B cell (primary cell): ENCODE measurements around the gene CD79A. TPM values are rescaled to one million over a fixed set of nuclear protein-coding genes. Genes with fewer than 3 reads are reported as not detected.

Experiments used
- ATAC-seq: fragments of 200-7000 bp; cut with Tn5 transposase; one replicate; pipeline ENCODE4 v1.10.0; 2021; ENCODE audit warnings: low read depth, mild to moderate bottlenecking, moderate number of reproducible peaks, moderate library complexity
- CTCF ChIA-PET: fragments of 350-600 bp; sonication (Branson Sonifier 250); formaldehyde crosslinking; loops from one replicate; lab custom pipeline; 2021; ENCODE audit warnings: antibody characterized with exemption, inconsistent platforms; lab: Charles Lee
- POLR2A ChIA-PET: fragments of 350-600 bp; sonication (Branson Sonifier 250); formaldehyde crosslinking; loops from one replicate; lab custom pipeline; 2021; ENCODE audit warnings: antibody characterized with exemption; lab: Charles Lee
- DNase-seq: peaks from one replicate; pipeline ENCODE4 v3.0.0; 2013
- H2AFZ ChIP-seq: 2 replicates; pipeline ENCODE4 v1.6.1; 2012; ENCODE audit warnings: mild to moderate bottlenecking, low read depth, low read length; ENCODE audit not compliant: insufficient read depth, poor library complexity, severe bottlenecking
- H3K27ac ChIP-seq, 2 donors: 1 replicate in 1 of 2; 2 replicates in 1 of 2; pipeline ENCODE4 v1.5.1; 2012 to 2013; ENCODE audit warnings: low read length in 2 of 2, mild to moderate bottlenecking in 2 of 2, moderate library complexity in 1 of 2
- H3K27me3 ChIP-seq, 4 experiments: fragments of 200-600 bp in 1 of 4; sonication (generic) in 1 of 4; replicated peaks in 1 of 4; 1 replicate in 2 of 4; 2 replicates in 2 of 4; pipeline versions ENCODE4 v1.6.1 to v1.7.0; 2013 to 2016; ENCODE audit warnings: low read length in 3 of 4, mild to moderate bottlenecking in 2 of 4, mixed read lengths in 1 of 4, moderate library complexity in 1 of 4; ENCODE audit not compliant: insufficient read depth in 4 of 4, control insufficient read depth in 3 of 4; ENCODE audit errors: control extremely low read depth in 1 of 4
- H3K36me3 ChIP-seq, 2 experiments: replicated peaks in 1 of 2; 1 replicate in 1 of 2; 2 replicates in 1 of 2; pipeline versions ENCODE4 v1.6.1 to v1.7.1; 2013; ENCODE audit warnings: low read length in 1 of 2; ENCODE audit not compliant: insufficient read depth in 2 of 2, control insufficient read depth in 1 of 2; ENCODE audit errors: control extremely low read depth in 1 of 2, extremely low read depth in 1 of 2
- H3K4me1 ChIP-seq, 2 donors: fragments of 200-600 bp in 1 of 2; sonication (generic) in 1 of 2; 1 replicate in 1 of 2; 2 replicates in 1 of 2; pipeline versions ENCODE4 v1.5.1 to v1.6.1; 2013 to 2017; ENCODE audit warnings: low read length in 2 of 2; ENCODE audit not compliant: control insufficient read depth in 2 of 2, insufficient read depth in 2 of 2
- H3K4me2 ChIP-seq: replicated peaks from 2 replicates; pipeline ENCODE3; 2012; ENCODE audit warnings: mild to moderate bottlenecking, low read depth, low read length; ENCODE audit not compliant: poor library complexity, severe bottlenecking
- H3K4me3 ChIP-seq, 5 experiments: fragments of 200-600 bp in 1 of 5; sonication (generic) in 1 of 5; 1 replicate in 3 of 5; 2 replicates in 2 of 5; pipeline versions ENCODE4 v1.5.1 to v1.7.0; 2011 to 2016; ENCODE audit warnings: low read length in 4 of 5, mild to moderate bottlenecking in 4 of 5, low read depth in 2 of 5, control low read depth in 1 of 5, moderate library complexity in 1 of 5; ENCODE audit not compliant: insufficient read depth in 1 of 5; ENCODE audit errors: control extremely low read depth in 1 of 5, extremely low read depth in 1 of 5
- H3K79me2 ChIP-seq: fragments of 200-600 bp; sonication (generic); one replicate; pipeline ENCODE4 v1.6.0; 2016; ENCODE audit warnings: low read length; ENCODE audit not compliant: control insufficient read depth, insufficient read depth
- H3K9ac ChIP-seq: fragments of 200-600 bp; sonication (generic); 2 replicates; pipeline ENCODE4 v1.6.1; 2017; ENCODE audit warnings: mild to moderate bottlenecking, low read length, moderate library complexity
- H3K9me3 ChIP-seq, 3 donors: one replicate each; pipeline versions ENCODE4 v1.6.1 to v1.7.1; 2013; ENCODE audit warnings: low read length in 2 of 3; ENCODE audit not compliant: control insufficient read depth in 2 of 3, insufficient read depth in 1 of 3; ENCODE audit errors: control extremely low read depth in 1 of 3
- H4K20me1 ChIP-seq: 2 replicates; pipeline ENCODE4 v1.6.0; 2012; ENCODE audit warnings: mild to moderate bottlenecking, low read length; ENCODE audit not compliant: insufficient read depth, control insufficient read depth, poor library complexity, severe bottlenecking
- H3K27ac Mint-ChIP-seq: one replicate; pipeline ENCODE4 v1.8.0; 2021; ENCODE audit warnings: mixed read lengths
- H3K27me3 Mint-ChIP-seq: one replicate; pipeline ENCODE4 v1.8.0; 2021; ENCODE audit warnings: mixed read lengths
- H3K4me1 Mint-ChIP-seq: one replicate; pipeline ENCODE4 v1.8.0; 2021; ENCODE audit warnings: mixed read lengths
- H3K4me3 Mint-ChIP-seq: one replicate; pipeline ENCODE4 v1.8.0; 2021; ENCODE audit warnings: mixed read lengths
- H3K9me3 Mint-ChIP-seq: one replicate; pipeline ENCODE4 v1.8.0; 2022; ENCODE audit warnings: mixed read lengths; ENCODE audit not compliant: insufficient read depth
- EZH2 ChIP-seq: IDR thresholded peaks from 2 replicates; pipeline ENCODE4 v1.6.1; 2012; ENCODE audit warnings: borderline replicate concordance, low read depth, mild to moderate bottlenecking, moderate library complexity, low read length; ENCODE audit not compliant: insufficient read depth, poor library complexity, severe bottlenecking
- WGBS: methylation state at CpG from one replicate; pipeline ENCODE4 v1.1.5; 2013; ENCODE audit warnings: missing lambda C conversion rate; ENCODE audit not compliant: insufficient coverage; 5-methylcytosine and 5-hydroxymethylcytosine counted together
- intact Hi-C: fragments of 100-400 bp; cut with micrococcal nuclease; formaldehyde crosslinking; loops from one replicate; pipeline ENCODE4 v1.10.0; 2022
- polyA plus RNA-seq: library from polyadenylated mRNA; depleted of rRNA; stranded (reverse); fragments of >200 nt; gene quantifications from 2 replicates; pipeline ENCODE4 v1.2.3, GENCODE V29; 2012
- total RNA-seq, 2 donors: library from RNA; stranded (reverse); fragments of 120-200 nt in 1 of 2; gene quantifications; 1 replicate in 1 of 2; 2 replicates in 1 of 2; pipeline versions ENCODE4 v1.2.3 to v1.2.4, GENCODE V29; 2013 to 2022
- TF ChIP-seq, protein P1 (sequence below): fragments of 200-600 bp; IDR thresholded peaks from one replicate; pipeline ENCODE4 v1.8.0; 2022; ENCODE audit warnings: antibody characterized with exemption, mild to moderate bottlenecking

Gene CD79A
- total and polyA plus RNA-seq, 2 donors (not counting 1 experiment from before 2014, with no cell fraction given): 1,280 to 1,471 TPM

GRCh38 chr19:41845001-41845050, 32.3 kb upstream of the CD79A start, which contains the start of gene DMRTC2:
Gene DMRTC2, plus strand, starts transcription at chr19:41845042. Its CDS starts 2,387 bp downstream, at chr19:41847429.
- ATAC-seq: no peak
- Histone ChIP-seq H3K36me3 (no peaks in the 10 kb centered on the region), H3K4me2 (no peak within 1 kb of the TSS), H3K27me3 (no peaks in the 10 kb centered on the region), H3K79me2 (no peaks in the 10 kb centered on the region), H2AFZ (no peak within 1 kb of the TSS), H3K4me3 (no peak within 1 kb of the TSS), H4K20me1 (no peaks in the 10 kb centered on the region), H3K9me3 (peaks cover 0 to 9% (median 0%) of the 10 kb centered on the region in 3 donors), H3K27ac (no peak within 1 kb of the TSS), H3K4me1 (no peaks in the 10 kb centered on the region), H3K9ac (no peak within 1 kb of the TSS)
- no peak for DNase-seq
- Mint-ChIP-seq H3K27ac (no peak within 1 kb of the TSS), H3K4me1 (no peaks in the 10 kb centered on the region), H3K4me3 (no peak within 1 kb of the TSS), H3K27me3 (peaks cover 8% of the 10 kb centered on the region), H3K9me3 (no peaks in the 10 kb centered on the region)
- ChIA-PET CTCF (no interaction called here), POLR2A (no interaction called here)
- WGBS: 94% methylated on average over 3 of the region's 3 CpGs
- no peak for TF ChIP-seq EZH2
- TF ChIP-seq, protein P1, sequence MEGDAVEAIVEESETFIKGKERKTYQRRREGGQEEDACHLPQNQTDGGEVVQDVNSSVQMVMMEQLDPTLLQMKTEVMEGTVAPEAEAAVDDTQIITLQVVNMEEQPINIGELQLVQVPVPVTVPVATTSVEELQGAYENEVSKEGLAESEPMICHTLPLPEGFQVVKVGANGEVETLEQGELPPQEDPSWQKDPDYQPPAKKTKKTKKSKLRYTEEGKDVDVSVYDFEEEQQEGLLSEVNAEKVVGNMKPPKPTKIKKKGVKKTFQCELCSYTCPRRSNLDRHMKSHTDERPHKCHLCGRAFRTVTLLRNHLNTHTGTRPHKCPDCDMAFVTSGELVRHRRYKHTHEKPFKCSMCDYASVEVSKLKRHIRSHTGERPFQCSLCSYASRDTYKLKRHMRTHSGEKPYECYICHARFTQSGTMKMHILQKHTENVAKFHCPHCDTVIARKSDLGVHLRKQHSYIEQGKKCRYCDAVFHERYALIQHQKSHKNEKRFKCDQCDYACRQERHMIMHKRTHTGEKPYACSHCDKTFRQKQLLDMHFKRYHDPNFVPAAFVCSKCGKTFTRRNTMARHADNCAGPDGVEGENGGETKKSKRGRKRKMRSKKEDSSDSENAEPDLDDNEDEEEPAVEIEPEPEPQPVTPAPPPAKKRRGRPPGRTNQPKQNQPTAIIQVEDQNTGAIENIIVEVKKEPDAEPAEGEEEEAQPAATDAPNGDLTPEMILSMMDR: no peak
- intact Hi-C loops: no loop called here

DNA sequence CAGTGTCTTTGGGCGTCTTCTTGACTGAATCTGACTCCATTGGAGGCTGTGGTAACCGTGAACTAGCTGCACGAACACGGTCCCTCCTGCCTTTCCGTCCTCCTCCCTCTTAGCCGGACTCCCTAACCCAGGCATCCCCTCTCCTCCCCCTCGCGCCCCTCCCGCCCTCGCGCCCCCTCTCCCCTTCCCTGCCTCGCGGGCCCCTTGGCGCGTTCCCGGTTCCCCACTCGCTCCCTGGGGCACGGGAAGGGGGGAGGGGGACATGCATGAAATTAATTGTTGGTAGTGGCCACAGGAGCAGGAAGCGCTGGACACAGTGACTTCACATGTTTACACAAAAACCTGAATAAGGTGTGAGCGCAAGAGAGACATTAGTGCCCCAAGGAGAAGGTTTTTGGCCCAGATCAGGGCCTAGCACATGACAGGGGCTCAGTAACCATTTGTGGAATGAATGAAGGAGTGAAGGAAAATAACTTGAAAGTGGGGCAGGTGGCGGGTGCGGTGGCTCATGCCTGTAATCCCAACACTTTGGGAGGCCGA, 32.0 kb upstream of the CD79A start:
- Histone ChIP-seq H3K4me2 (no peak overlapping the region), H4K20me1 (no peaks in the 10 kb centered on the region), H3K9ac (no peak overlapping the region), H3K27ac (no peak overlapping the region), H3K36me3 (no peaks in the 10 kb centered on the region), H3K79me2 (no peaks in the 10 kb centered on the region), H3K4me3 (no peak overlapping the region), H3K9me3 (peaks cover 0 to 9% (median 0%) of the 10 kb centered on the region in 3 donors), H3K4me1 (no peaks in the 10 kb centered on the region), H2AFZ (no peak overlapping the region), H3K27me3 (no peaks in the 10 kb centered on the region)
- intact Hi-C loops: no loop called here
- no peaks in the 10 kb centered on the region for H3K4me1 Mint-ChIP-seq
- ChIA-PET POLR2A (no interaction called here), CTCF (no interaction called here)
- TF ChIP-seq EZH2: no peak
- DNase-seq (no peak), ATAC-seq (no peak)
- H3K9me3 Mint-ChIP-seq: no peaks in the 10 kb centered on the region
- no peak overlapping the region for H3K4me3 Mint-ChIP-seq
- WGBS: 97% methylated on average over 11 of the region's 23 CpGs
- H3K27ac Mint-ChIP-seq: no peak overlapping the region
- H3K27me3 Mint-ChIP-seq: peaks cover 6% of the 10 kb centered on the region
